WI38 (cell line): ENCODE data around the gene LRRC3C.
"Not testable (repeated sequence)": the region's sequence is repeated elsewhere in the genome, so short reads cannot be mapped to it uniquely, and the experiment has no call there.

Source experiments
- H3K4me3 ChIP-seq: 2 replicates; pipeline ENCODE4 v1.5.1; 2011; ENCODE audit warnings: low read depth, mild to moderate bottlenecking, control low read depth, low read length
- CTCF ChIP-seq: IDR thresholded peaks from 2 replicates; pipeline ENCODE4 v1.5.1; 2012; ENCODE audit warnings: low read depth, mild to moderate bottlenecking, control low read depth, low read length

LRRC3C gene

GRCh38 chr17:39943702-39944392, 16.3 kb downstream of the LRRC3C start:
- TF ChIP-seq CTCF, result no peak
- no peak overlapping the region for H3K4me3 ChIP-seq

- TF ChIP-seq CTCF, result no peak
- H3K4me3 ChIP-seq, result no peak overlapping the region
These were observed 16.8 kb downstream of the LRRC3C start for GRCh38 chr17:39944393-39944711.

GRCh38 chr17:39946551-39947330, 19.2 kb downstream of the LRRC3C start:
- H3K4me3 ChIP-seq, result no peak overlapping the region
- TF ChIP-seq CTCF, result no peak

GRCh38 chr17:39948489-39948828, 20.9 kb downstream of the LRRC3C start:
- not testable (repeated sequence) for H3K4me3 ChIP-seq

- TF ChIP-seq CTCF, result no peak
- H3K4me3 ChIP-seq, result no peak overlapping the region
These were observed 21.5 kb downstream of the LRRC3C start for GRCh38 chr17:39949028-39949427.

GRCh38 chr17:39950871-39951348, 23.4 kb downstream of the LRRC3C start:
- TF ChIP-seq CTCF, result no peak

GRCh38 chr17:39951924-39952679, 24.6 kb downstream of the LRRC3C start:
- peak overlapping the region; percentile 40 for H3K4me3 ChIP-seq
- no peak for TF ChIP-seq CTCF

More at GRCh38 chr17:39950871-39951348, 23.4 kb downstream of the LRRC3C start:
- H3K4me3 ChIP-seq, result no peak overlapping the region
